Measurements from ENCODE around the gene PAX5. TPM values are rescaled to one million over a fixed set of nuclear protein-coding genes. Genes with fewer than 3 reads are reported as not detected.

PAX5 gene
- total RNA-seq, 1 donor from 2014 or later: 0.44 TPM

GRCh38 chr9:36854034-36854433, 180.0 kb downstream of the PAX5 start:
- ATAC-seq: no peak

- ATAC-seq: no peak
These were observed 180.8 kb downstream of the PAX5 start for GRCh38 chr9:36853233-36853632.

GRCh38 chr9:36849943-36850342, 184.1 kb downstream of the PAX5 start:
- no peak for ATAC-seq

GRCh38 chr9:36848946-36849345, 185.1 kb downstream of the PAX5 start:
- no peak for ATAC-seq

- ATAC-seq: peak; percentile 25
These were observed 186.0 kb downstream of the PAX5 start for GRCh38 chr9:36847781-36848673.

GRCh38 chr9:36846621-36847020, 187.4 kb downstream of the PAX5 start:
- no peak for ATAC-seq

GRCh38 chr9:36845844-36846243, 188.2 kb downstream of the PAX5 start:
- ATAC-seq: no peak

GRCh38 chr9:36844961-36845360, 189.1 kb downstream of the PAX5 start:
- ATAC-seq: no peak

- no peak for ATAC-seq
These were observed 190.1 kb downstream of the PAX5 start for GRCh38 chr9:36843964-36844363.

GRCh38 chr9:36842560-36843530, 191.2 kb downstream of the PAX5 start:
- ATAC-seq: no peak

GRCh38 chr9:36840898-36841536, 193.1 kb downstream of the PAX5 start:
- ATAC-seq: no peak

- no peak for ATAC-seq
These were observed 194.8 kb downstream of the PAX5 start for GRCh38 chr9:36839131-36839885.

GRCh38 chr9:36837431-36838405, 196.3 kb downstream of the PAX5 start:
- no peak for ATAC-seq

- ATAC-seq: no peak
These were observed 197.6 kb downstream of the PAX5 start for GRCh38 chr9:36836486-36836885.

GRCh38 chr9:36835271-36835996, 198.6 kb downstream of the PAX5 start:
- ATAC-seq: peak; percentile 31

GRCh38 chr9:36834736-36835135, 199.3 kb downstream of the PAX5 start:
- no peak for ATAC-seq

GRCh38 chr9:36833954-36834353, 200.1 kb downstream of the PAX5 start:
- ATAC-seq: no peak

- ATAC-seq: no peak
These were observed 201.8 kb downstream of the PAX5 start for GRCh38 chr9:36832164-36832795.

GRCh38 chr9:36831381-36832161, 202.5 kb downstream of the PAX5 start:
- ATAC-seq: no peak

Measured in esophagus mucosa (tissue), 1 donor.